ENCODE data around the gene STXBP3.
A peak's percentile ranks its signal among the peaks of the same experiment; 100 is the strongest.

The STXBP3 gene

DNA sequence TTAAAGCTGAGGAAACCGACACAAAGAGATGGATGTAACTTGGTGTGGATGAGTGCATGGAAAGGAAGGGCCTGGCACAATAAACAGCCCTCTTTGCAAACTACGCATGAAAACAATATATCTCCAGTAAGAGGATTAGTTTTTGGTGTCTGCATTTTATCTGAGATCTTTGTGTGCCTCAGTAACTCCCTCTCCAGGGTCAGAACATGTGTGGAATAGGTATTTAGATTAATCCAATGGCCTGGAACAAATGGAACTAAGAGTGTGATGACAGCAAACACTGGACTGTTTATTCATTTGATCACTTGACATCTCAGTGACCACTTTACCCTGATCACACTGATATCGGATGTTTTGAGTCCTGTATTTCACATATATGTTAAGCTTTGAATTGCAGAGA, 65.1 kb downstream of the STXBP3 start:
- DNase-seq, result no peak

DNA sequence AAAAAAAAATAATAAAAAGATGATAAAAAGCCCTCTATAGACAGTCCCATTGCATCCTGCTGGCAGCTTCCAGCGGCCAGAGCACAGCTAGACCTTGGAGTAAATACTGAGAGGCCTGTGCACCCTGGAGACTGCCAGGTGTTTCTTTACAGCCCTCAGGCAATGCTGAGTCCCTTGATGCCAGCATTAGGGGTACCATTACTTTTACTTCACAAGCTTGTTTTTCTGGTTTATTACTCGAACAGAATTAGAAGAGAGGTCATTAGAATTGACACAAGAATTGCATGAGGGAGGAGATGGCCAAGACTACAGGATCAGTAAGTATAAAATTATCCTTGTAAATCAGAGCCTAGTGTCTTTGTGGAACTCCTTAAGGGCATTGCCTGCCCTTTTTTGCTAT, 66.9 kb downstream of the STXBP3 start:
- no peak for DNase-seq

DNA sequence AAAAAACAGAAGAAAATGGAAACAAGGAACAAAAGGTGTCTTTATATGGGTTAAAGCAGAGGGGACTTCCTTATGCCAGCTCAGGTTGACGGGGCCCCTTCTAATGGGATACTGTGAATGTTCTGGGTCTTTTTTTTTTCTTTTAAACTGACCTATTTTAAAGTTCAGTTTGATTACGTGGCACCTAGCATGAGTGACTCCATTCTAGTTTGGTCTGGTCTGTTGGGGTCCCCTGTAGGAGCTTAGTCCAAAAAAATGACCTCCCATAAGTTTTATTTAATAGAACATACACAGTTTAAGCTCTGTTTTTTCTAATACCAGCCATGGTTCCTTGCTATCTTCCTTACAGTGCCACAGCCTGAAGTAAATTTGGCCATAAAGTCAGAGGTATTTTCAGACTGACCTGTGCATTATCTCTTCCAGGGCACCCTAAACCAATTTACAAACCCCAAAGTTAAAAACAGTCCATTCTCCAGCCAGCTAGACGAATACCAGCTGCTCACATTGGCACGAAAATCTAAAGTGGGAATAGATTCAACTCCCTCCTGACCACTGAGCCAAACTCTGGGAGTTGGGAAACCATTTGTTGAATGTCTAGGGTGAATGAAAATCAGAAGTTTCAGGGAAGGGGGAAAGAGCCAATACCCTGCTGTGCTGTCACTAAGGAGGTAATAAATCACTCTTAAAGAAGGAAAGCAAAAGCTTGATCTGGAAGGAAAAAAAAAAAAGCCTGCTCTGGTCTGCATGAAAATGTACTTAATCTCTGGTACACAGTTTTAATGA, 68.1 kb downstream of the STXBP3 start:
- DNase-seq, result peak; percentile 25

- DNase-seq, result no peak
Observed at GRCh38 chr1:108815566-108815965, 69.1 kb downstream of the STXBP3 start.

- peak; percentile 86 for DNase-seq
Observed at GRCh38 chr1:108816049-108816893, 69.8 kb downstream of the STXBP3 start.

- peak; percentile 30 for DNase-seq
Observed at GRCh38 chr1:108817016-108817415, 70.5 kb downstream of the STXBP3 start.

DNA sequence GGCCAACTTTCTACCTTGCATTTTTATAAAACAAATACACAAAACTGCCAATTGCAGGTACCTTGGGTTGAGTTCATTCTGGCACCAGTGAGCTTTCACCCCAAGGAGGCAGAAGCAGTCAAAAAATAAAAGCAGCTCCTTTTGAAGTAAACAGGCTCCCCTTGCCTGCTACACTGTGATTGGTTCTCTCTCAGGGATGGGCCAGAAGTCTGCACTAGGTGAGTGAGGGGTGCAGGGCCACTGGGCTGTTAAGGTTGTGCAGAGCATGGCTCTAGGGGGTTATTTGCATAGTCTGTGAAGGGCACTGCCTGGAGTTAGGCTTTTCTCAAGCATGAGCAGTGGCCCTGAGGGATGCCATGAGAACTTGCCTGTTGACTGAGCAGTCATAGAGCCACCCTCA, 71.3 kb downstream of the STXBP3 start:
- DNase-seq, result no peak

GRCh38 chr1:108819878-108820277, 73.4 kb downstream of the STXBP3 start:
- no peak for DNase-seq

- no peak for DNase-seq
Observed at GRCh38 chr1:108823632-108824031, 77.2 kb downstream of the STXBP3 start.

- no peak for DNase-seq
Observed at GRCh38 chr1:108824051-108824450, 77.6 kb downstream of the STXBP3 start.

DNA sequence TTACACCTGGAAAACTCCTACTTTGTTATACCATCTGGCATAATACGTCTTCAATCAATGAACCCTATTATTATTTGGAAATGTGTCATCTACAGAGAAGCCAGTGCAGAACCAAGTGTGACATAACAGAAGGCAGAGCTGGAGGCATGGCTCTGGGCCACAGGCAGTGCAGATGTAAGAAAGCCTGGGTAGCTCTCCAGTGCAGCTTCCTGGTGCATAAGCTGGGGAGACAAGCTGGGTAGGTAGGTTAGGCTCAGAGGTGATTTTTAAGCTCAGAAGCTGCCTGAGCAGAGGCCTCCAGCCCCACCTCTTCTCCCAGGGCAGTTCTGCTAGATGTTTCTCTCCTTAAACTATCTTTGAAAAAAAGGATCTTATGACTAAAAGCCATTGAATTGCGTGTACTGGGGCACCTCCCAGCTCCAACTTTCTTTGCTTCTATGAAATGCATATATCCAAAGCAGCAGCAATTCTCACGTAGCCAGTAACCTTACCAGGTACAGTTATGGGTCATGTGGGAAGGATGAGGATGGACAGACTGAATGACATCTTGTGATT, 79.7 kb downstream of the STXBP3 start:
- no peak for DNase-seq

GRCh38 chr1:108828074-108828961, 81.8 kb downstream of the STXBP3 start:
- DNase-seq, result peak; percentile 70

GRCh38 chr1:108829498-108829916, 83.0 kb downstream of the STXBP3 start:
- no peak for DNase-seq

DNA sequence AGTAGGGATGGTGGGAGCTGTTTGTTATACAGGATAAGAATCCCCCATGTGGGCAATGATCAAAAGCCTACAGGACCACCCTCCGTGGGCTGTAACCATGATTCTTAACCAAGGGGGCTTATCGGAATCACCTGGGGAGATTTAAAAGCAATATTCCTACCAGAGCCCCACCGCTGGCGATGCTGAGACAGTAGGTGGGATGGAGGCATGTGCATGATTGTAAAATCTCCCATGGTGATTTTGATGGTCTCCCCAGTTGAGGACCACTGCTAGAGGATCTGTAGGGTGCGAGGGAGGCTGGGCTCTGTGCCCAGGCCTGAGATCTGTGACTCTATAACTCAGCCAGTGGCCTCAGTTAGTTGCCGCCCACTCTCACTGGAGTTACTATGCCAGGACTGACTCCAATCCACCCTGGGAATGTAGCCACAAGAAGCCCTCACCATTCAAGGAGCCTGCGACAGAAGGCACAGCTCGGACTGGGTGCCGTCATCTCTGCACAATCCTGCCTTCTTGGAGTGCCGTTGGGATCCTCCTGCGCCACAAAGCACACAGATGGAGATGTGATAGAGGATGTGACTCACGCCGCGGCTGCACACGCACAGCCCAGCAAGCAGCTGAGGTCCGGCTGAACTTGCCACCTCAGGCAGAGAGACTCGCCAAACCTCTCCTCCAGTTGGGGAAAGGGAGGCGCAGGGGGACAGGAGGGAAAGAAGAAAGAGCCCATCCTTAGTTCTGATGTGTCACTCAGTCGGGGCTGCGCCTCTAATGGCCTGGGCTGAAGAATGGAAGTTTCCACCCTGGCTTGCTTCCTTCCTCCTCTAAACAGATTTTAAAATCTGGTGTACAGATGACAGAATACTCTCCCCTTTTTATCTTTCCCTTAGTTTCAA, 83.9 kb downstream of the STXBP3 start:
- peak; percentile 87 for DNase-seq

GRCh38 chr1:108831225-108831624, 84.8 kb downstream of the STXBP3 start:
- peak; percentile 47 for DNase-seq

- no peak for DNase-seq
Observed at GRCh38 chr1:108832929-108833328, 86.5 kb downstream of the STXBP3 start.

DNA sequence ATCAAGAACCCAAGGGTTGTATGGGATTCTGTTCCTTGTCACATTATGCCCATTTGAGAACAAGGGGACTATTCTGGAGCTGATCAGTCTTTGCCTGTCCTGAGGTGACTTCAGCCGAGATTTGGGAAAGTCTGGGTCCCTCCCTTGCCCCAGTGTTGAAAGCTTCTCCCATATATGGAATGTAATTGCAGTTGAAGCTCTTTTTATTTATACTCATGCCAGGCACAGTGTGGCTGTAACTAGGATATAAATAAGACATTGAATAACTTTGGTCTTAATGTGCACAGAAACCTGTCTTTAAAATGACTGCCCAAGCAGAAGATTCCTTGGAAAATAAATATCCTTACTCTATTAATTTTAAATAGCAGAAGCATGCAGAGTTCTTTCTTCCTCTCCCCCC, 95.2 kb downstream of the STXBP3 start:
- no peak for DNase-seq

DNA sequence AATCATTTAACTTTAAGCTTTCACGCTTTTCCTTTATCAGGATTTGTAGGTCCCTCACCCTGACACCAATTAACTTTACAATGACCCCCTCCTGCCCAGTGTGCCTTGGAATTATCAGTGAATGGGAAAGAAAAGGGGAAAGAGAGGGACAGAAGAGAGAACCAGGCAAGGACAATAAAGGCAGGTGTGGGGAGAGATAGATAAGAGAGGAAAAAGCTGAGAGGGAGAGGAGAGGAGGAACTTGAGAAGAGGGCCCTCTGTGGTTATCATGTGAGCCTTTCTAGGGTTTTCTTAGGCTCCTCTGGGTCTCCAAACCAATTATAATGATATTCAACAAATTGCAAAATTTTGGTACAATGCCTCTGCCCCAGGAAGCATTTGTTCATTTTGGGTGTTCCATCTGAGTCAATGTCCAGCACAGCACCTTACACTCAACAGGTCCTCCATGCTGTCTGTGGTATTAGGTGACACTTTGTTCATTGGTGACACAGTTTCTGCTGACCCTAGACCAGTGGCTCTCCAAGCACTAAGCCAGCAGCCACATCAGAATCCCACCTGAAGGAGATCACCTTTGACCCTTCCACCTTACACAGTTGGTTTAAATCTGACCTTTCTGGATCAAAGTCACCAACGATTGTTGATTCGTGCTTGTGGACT, 96.2 kb downstream of the STXBP3 start:
- no peak for DNase-seq

GRCh38 chr1:108843390-108844137, 97.1 kb downstream of the STXBP3 start:
- DNase-seq, result no peak

GRCh38 chr1:108845446-108845845, 99.0 kb downstream of the STXBP3 start:
- DNase-seq, result no peak
